Measurements from ENCODE around the gene PLA2G7. TPM values are rescaled to one million over a fixed set of nuclear protein-coding genes. Genes with fewer than 3 reads are reported as not detected.

PLA2G7 gene
- total RNA-seq, 1 donor from 2014 or later: 1.8 TPM

- H3K9me3 Mint-ChIP-seq: peaks cover 10% of the 10 kb centered on the region
- TF ChIP-seq EZH2phosphoT487 (IDR thresholded peaks at IDR 0.05) (no peak), CTCF (IDR thresholded peaks at IDR 0.05) (no peak), EZH2 (IDR thresholded peaks at IDR 0.05) (no peak)
Observed at GRCh38 chr6:46773201-46773855, 38.2 kb upstream of the PLA2G7 start.

GRCh38 chr6:46772762-46773161 lies 37.6 kb upstream of the PLA2G7 start:
- no peaks in the 10 kb centered on the region for H3K4me1 ChIP-seq
- Mint-ChIP-seq H3K4me3 (no peak overlapping the region), H3K27me3 (ENCODE audit: insufficient read depth, low read depth) (peaks cover 2% of the 10 kb centered on the region), H3K4me1 (peaks cover 5% of the 10 kb centered on the region), H3K36me3 (no peaks in the 10 kb centered on the region), H3K27ac (no peak overlapping the region), H3K9me3 (peaks cover 10% of the 10 kb centered on the region)
- DNase-seq (ENCODE audit: low spot score): no peak
- no peak for TF ChIP-seq EZH2phosphoT487 (IDR thresholded peaks at IDR 0.05)
- no peak for TF ChIP-seq EZH2 (IDR thresholded peaks at IDR 0.05)
- TF ChIP-seq CTCF (IDR thresholded peaks at IDR 0.05): no peak
- no peaks in the 10 kb centered on the region for H3K79me2 ChIP-seq (ENCODE audit: low read depth)
- no peaks in the 10 kb centered on the region for H3K27me3 ChIP-seq
- H2AFZ ChIP-seq (replicated peaks): no peak overlapping the region
- no peaks in the 10 kb centered on the region for H3F3A ChIP-seq (ENCODE audit: low read depth)
- no peaks in the 10 kb centered on the region for H3K36me3 ChIP-seq
- no peak overlapping the region for H3K9ac ChIP-seq
- H3K4me3 ChIP-seq: no peak overlapping the region
- H3K4me2 ChIP-seq: no peak overlapping the region
- H3K27ac ChIP-seq: no peak overlapping the region
- H4K20me1 ChIP-seq (ENCODE audit: low read depth): no peaks in the 10 kb centered on the region
- no peaks in the 10 kb centered on the region for H3K9me3 ChIP-seq (ENCODE audit: low read depth)

More at GRCh38 chr6:46773201-46773855, 38.2 kb upstream of the PLA2G7 start:
- H3K4me2 ChIP-seq: no peak overlapping the region
- H3K9me3 ChIP-seq (ENCODE audit: low read depth): no peaks in the 10 kb centered on the region
- no peak overlapping the region for H3K9ac ChIP-seq
- H3K27me3 Mint-ChIP-seq (ENCODE audit: insufficient read depth, low read depth): peaks cover 2% of the 10 kb centered on the region
- no peak overlapping the region for H3K27ac ChIP-seq
- no peaks in the 10 kb centered on the region for H3K27me3 ChIP-seq
- H3K4me1 ChIP-seq: no peaks in the 10 kb centered on the region
- H3F3A ChIP-seq (ENCODE audit: low read depth): no peaks in the 10 kb centered on the region
- no peak overlapping the region for H3K27ac Mint-ChIP-seq
- H3K36me3 Mint-ChIP-seq: no peaks in the 10 kb centered on the region
- H2AFZ ChIP-seq (replicated peaks): no peak overlapping the region
- no peak overlapping the region for H3K4me3 Mint-ChIP-seq
- H3K36me3 ChIP-seq: no peaks in the 10 kb centered on the region
- no peak overlapping the region for H3K4me3 ChIP-seq
- no peak for DNase-seq (ENCODE audit: low spot score)
- no peaks in the 10 kb centered on the region for H3K79me2 ChIP-seq (ENCODE audit: low read depth)
- no peaks in the 10 kb centered on the region for H4K20me1 ChIP-seq (ENCODE audit: low read depth)
- H3K4me1 Mint-ChIP-seq: peaks cover 5% of the 10 kb centered on the region

- Histone ChIP-seq H2AFZ (replicated peaks) (no peak overlapping the region), H3K4me3 (no peak overlapping the region), H4K20me1 (ENCODE audit: low read depth) (no peaks in the 10 kb centered on the region), H3K4me2 (no peak overlapping the region), H3K27me3 (no peaks in the 10 kb centered on the region), H3K9me3 (ENCODE audit: low read depth) (no peaks in the 10 kb centered on the region), H3K36me3 (no peaks in the 10 kb centered on the region), H3K4me1 (no peaks in the 10 kb centered on the region), H3K9ac (no peak overlapping the region), H3K79me2 (ENCODE audit: low read depth) (no peaks in the 10 kb centered on the region), H3K27ac (no peak overlapping the region), H3F3A (ENCODE audit: low read depth) (no peaks in the 10 kb centered on the region)
- no peak for TF ChIP-seq CTCF (IDR thresholded peaks at IDR 0.05)
- no peak for TF ChIP-seq EZH2 (IDR thresholded peaks at IDR 0.05)
- no peak overlapping the region for H3K4me3 Mint-ChIP-seq
- H3K4me1 Mint-ChIP-seq: peaks cover 5% of the 10 kb centered on the region
- peaks cover 2% of the 10 kb centered on the region for H3K27me3 Mint-ChIP-seq (ENCODE audit: insufficient read depth, low read depth)
- no peaks in the 10 kb centered on the region for H3K36me3 Mint-ChIP-seq
- no peak overlapping the region for H3K27ac Mint-ChIP-seq
- H3K9me3 Mint-ChIP-seq: peaks cover 10% of the 10 kb centered on the region
- DNase-seq (ENCODE audit: low spot score): no peak
Observed at GRCh38 chr6:46772016-46772415, 36.8 kb upstream of the PLA2G7 start.

Measured in neural progenitor cell (in vitro differentiated cells).